ENCODE measurements around the gene PNMA6E. TPM values are rescaled to one million over a fixed set of nuclear protein-coding genes. Genes with fewer than 3 reads are reported as not detected.

The PNMA6E gene
- total RNA-seq, 1 donor, result not detected

DNA sequence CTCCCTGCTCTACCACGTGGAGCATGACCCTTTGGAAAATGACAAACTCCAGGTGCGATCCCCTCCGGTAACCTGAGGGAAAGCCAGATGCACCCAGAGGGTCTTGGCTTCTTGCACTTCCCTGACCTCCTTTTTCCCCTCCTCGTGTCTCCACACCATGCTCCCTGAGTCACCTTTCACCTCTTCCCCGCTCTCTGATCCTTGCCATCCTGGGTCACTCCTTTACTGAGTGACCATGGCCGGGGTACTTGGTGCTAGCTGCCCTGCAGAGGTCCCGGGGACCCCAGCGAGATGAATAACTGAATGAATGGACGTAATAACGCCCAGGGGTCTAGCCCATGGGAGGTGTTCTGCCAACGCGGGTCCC, 9.7 kb upstream of the PNMA6E start:
- Histone ChIP-seq H3K4me3 (ENCODE audit: insufficient read depth, low read length) (no peak overlapping the region), H3K27me3 (ENCODE audit: insufficient read depth, low read length) (peaks cover 36% of the 10 kb centered on the region), H3K36me3 (ENCODE audit: insufficient read depth, low read length) (no peaks in the 10 kb centered on the region), H4K20me1 (ENCODE audit: insufficient read depth, low read length) (no peaks in the 10 kb centered on the region), H3K79me2 (ENCODE audit: insufficient read depth, low read length) (no peaks in the 10 kb centered on the region), H3K4me2 (ENCODE audit: insufficient read depth, low read length) (no peak overlapping the region), H3K27ac (ENCODE audit: low read depth, low read length) (no peak overlapping the region), H3K4me1 (ENCODE audit: insufficient read depth, low read length) (no peaks in the 10 kb centered on the region), H2AFZ (ENCODE audit: low read length) (no peak overlapping the region), H3K9me3 (ENCODE audit: low read depth, low read length) (no peaks in the 10 kb centered on the region)
- TF ChIP-seq, protein P1, sequence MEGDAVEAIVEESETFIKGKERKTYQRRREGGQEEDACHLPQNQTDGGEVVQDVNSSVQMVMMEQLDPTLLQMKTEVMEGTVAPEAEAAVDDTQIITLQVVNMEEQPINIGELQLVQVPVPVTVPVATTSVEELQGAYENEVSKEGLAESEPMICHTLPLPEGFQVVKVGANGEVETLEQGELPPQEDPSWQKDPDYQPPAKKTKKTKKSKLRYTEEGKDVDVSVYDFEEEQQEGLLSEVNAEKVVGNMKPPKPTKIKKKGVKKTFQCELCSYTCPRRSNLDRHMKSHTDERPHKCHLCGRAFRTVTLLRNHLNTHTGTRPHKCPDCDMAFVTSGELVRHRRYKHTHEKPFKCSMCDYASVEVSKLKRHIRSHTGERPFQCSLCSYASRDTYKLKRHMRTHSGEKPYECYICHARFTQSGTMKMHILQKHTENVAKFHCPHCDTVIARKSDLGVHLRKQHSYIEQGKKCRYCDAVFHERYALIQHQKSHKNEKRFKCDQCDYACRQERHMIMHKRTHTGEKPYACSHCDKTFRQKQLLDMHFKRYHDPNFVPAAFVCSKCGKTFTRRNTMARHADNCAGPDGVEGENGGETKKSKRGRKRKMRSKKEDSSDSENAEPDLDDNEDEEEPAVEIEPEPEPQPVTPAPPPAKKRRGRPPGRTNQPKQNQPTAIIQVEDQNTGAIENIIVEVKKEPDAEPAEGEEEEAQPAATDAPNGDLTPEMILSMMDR (IDR thresholded peaks at IDR 0.05; ENCODE audit: extremely low read depth, low read depth, low read length), result no peak
- DNase-seq (ENCODE audit: insufficient read length, low spot score, missing footprints), result peak; percentile 74

GRCh38 chrX:153410373-153410772, 9.2 kb upstream of the PNMA6E start:
- no peak overlapping the region for H3K4me3 ChIP-seq (ENCODE audit: insufficient read depth, low read length)
- no peaks in the 10 kb centered on the region for H3K36me3 ChIP-seq (ENCODE audit: insufficient read depth, low read length)
- H3K4me1 ChIP-seq (ENCODE audit: insufficient read depth, low read length), result no peaks in the 10 kb centered on the region
- H3K9me3 ChIP-seq (ENCODE audit: low read depth, low read length), result no peaks in the 10 kb centered on the region
- no peak overlapping the region for H3K27ac ChIP-seq (ENCODE audit: low read depth, low read length)
- no peaks in the 10 kb centered on the region for H3K79me2 ChIP-seq (ENCODE audit: insufficient read depth, low read length)
- peak; percentile 69 for DNase-seq (ENCODE audit: insufficient read length, low spot score, missing footprints)
- peaks cover 31% of the 10 kb centered on the region for H3K27me3 ChIP-seq (ENCODE audit: insufficient read depth, low read length)
- TF ChIP-seq, protein P1 (IDR thresholded peaks at IDR 0.05; ENCODE audit: extremely low read depth, low read depth, low read length), result no peak
- H4K20me1 ChIP-seq (ENCODE audit: insufficient read depth, low read length), result no peaks in the 10 kb centered on the region
- H2AFZ ChIP-seq (ENCODE audit: low read length), result no peak overlapping the region
- H3K4me2 ChIP-seq (ENCODE audit: insufficient read depth, low read length), result no peak overlapping the region

DNA sequence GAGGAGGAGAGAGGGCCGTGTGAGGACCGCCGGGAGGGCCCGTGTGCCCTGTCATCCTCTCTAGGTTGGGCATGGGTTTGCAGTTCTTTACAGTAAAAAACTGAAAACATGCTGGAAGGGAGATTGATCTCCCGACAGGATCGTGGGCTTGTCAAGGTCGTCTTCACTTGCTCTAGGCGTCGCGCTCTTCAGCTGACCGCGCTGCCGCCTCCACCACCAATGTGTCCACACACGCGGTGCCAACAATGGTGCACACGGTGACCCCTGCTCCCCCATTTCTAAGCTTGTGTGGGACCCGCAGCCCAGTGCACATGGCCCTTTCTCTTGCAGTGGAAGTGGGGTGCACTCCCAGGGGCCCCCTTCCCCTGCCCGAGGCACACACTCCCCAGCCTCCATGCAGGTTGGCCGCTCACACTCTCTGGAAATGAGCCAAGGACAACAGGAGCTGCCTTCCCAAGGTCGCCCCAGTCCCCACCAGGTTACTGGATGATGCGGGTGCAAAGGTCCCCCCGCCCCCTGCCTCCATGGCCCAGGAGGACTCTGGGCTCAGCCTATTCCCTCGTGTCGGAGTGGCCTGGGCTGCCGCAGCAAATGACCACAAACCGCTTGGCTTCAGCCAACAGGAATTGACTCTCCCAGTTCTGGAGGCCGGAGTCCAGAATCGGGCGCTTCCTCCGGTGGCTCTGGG, 8.4 kb upstream of the PNMA6E start:
- no peaks in the 10 kb centered on the region for H4K20me1 ChIP-seq (ENCODE audit: insufficient read depth, low read length)
- H3K27me3 ChIP-seq (ENCODE audit: insufficient read depth, low read length), result peaks cover 25% of the 10 kb centered on the region
- H3K79me2 ChIP-seq (ENCODE audit: insufficient read depth, low read length), result no peaks in the 10 kb centered on the region
- peak; percentile 47 for DNase-seq (ENCODE audit: insufficient read length, low spot score, missing footprints)
- H3K9me3 ChIP-seq (ENCODE audit: low read depth, low read length), result no peaks in the 10 kb centered on the region
- TF ChIP-seq, protein P1 (IDR thresholded peaks at IDR 0.05; ENCODE audit: extremely low read depth, low read depth, low read length), result no peak
- H3K27ac ChIP-seq (ENCODE audit: low read depth, low read length), result no peak overlapping the region
- no peaks in the 10 kb centered on the region for H3K4me1 ChIP-seq (ENCODE audit: insufficient read depth, low read length)
- H3K4me3 ChIP-seq (ENCODE audit: insufficient read depth, low read length), result no peak overlapping the region
- H3K4me2 ChIP-seq (ENCODE audit: insufficient read depth, low read length), result no peak overlapping the region
- no peaks in the 10 kb centered on the region for H3K36me3 ChIP-seq (ENCODE audit: insufficient read depth, low read length)
- no peak overlapping the region for H2AFZ ChIP-seq (ENCODE audit: low read length)

- H3K79me2 ChIP-seq (ENCODE audit: insufficient read depth, low read length), result no peaks in the 10 kb centered on the region
- DNase-seq (ENCODE audit: insufficient read length, low spot score, missing footprints), result peak; percentile 79
- no peak overlapping the region for H3K4me2 ChIP-seq (ENCODE audit: insufficient read depth, low read length)
- no peak overlapping the region for H3K4me3 ChIP-seq (ENCODE audit: insufficient read depth, low read length)
- no peaks in the 10 kb centered on the region for H3K4me1 ChIP-seq (ENCODE audit: insufficient read depth, low read length)
- no peaks in the 10 kb centered on the region for H4K20me1 ChIP-seq (ENCODE audit: insufficient read depth, low read length)
- peaks cover 25% of the 10 kb centered on the region for H3K27me3 ChIP-seq (ENCODE audit: insufficient read depth, low read length)
- TF ChIP-seq, protein P1 (IDR thresholded peaks at IDR 0.05; ENCODE audit: extremely low read depth, low read depth, low read length), result no peak
- H3K27ac ChIP-seq (ENCODE audit: low read depth, low read length), result no peak overlapping the region
- no peak overlapping the region for H2AFZ ChIP-seq (ENCODE audit: low read length)
- H3K9me3 ChIP-seq (ENCODE audit: low read depth, low read length), result no peaks in the 10 kb centered on the region
- H3K36me3 ChIP-seq (ENCODE audit: insufficient read depth, low read length), result no peaks in the 10 kb centered on the region
Observed at GRCh38 chrX:153408871-153409351, 7.8 kb upstream of the PNMA6E start.
